ENCODE results near the gene FBXW8.

DNA sequence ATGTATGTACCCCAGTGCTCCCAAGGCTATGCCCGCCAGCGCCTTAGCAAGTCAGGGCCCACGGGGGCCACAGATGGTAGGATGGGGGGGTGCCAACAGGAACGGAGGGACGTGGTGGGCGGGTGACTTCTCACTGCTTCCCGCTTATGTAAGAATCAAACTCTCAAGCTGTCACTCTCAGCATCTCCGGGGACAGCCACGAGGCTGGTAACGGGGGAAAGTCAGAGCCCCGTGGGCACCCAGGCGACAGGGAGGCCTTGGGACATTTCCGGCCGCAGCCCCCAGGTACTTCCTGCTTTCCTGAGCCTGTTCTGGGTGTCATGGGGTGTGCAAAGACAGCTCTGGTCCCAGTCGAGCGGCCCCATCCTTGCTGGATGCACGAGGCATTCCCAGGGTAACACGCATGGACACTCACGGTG, 129.2 kb downstream of the FBXW8 start:
- TF ChIP-seq, protein P1, sequence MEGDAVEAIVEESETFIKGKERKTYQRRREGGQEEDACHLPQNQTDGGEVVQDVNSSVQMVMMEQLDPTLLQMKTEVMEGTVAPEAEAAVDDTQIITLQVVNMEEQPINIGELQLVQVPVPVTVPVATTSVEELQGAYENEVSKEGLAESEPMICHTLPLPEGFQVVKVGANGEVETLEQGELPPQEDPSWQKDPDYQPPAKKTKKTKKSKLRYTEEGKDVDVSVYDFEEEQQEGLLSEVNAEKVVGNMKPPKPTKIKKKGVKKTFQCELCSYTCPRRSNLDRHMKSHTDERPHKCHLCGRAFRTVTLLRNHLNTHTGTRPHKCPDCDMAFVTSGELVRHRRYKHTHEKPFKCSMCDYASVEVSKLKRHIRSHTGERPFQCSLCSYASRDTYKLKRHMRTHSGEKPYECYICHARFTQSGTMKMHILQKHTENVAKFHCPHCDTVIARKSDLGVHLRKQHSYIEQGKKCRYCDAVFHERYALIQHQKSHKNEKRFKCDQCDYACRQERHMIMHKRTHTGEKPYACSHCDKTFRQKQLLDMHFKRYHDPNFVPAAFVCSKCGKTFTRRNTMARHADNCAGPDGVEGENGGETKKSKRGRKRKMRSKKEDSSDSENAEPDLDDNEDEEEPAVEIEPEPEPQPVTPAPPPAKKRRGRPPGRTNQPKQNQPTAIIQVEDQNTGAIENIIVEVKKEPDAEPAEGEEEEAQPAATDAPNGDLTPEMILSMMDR (conservative IDR thresholded peaks at IDR 0.05) = no peak
- no peak for TF ChIP-seq ZFX (IDR thresholded peaks at IDR 0.05)
